ENCODE results near the gene CSF1. TPM values are rescaled to one million over a fixed set of nuclear protein-coding genes. Genes with fewer than 3 reads are reported as not detected.
A peak's percentile ranks its signal among the peaks of the same experiment; 100 is the strongest.

CSF1 gene
- total and polyA plus RNA-seq, 2 of the 13 experiments (the other 11 are each of a cell fraction or from before 2014, with no cell fraction given) = 4.6 to 13.3 TPM

- no peak for TF ChIP-seq ZNF777 (CRISPR knock-in tag; IDR thresholded peaks at IDR 0.05)
- no peak for TF ChIP-seq ZNF580 (CRISPR knock-in tag; IDR thresholded peaks at IDR 0.05; ENCODE audit: borderline replicate concordance, low read depth)
- TF ChIP-seq ELF3 (CRISPR knock-in tag; IDR thresholded peaks at IDR 0.05) = 0 out of 2 replicates have a peak, but pooled peaks have one; percentile 12
- TF ChIP-seq ZNF337 (CRISPR knock-in tag; IDR thresholded peaks at IDR 0.05; ENCODE audit: borderline replicate concordance, low read depth) = 0 out of 2 replicates have a peak, but pooled peaks have one; percentile 16
- TF ChIP-seq, protein P1, sequence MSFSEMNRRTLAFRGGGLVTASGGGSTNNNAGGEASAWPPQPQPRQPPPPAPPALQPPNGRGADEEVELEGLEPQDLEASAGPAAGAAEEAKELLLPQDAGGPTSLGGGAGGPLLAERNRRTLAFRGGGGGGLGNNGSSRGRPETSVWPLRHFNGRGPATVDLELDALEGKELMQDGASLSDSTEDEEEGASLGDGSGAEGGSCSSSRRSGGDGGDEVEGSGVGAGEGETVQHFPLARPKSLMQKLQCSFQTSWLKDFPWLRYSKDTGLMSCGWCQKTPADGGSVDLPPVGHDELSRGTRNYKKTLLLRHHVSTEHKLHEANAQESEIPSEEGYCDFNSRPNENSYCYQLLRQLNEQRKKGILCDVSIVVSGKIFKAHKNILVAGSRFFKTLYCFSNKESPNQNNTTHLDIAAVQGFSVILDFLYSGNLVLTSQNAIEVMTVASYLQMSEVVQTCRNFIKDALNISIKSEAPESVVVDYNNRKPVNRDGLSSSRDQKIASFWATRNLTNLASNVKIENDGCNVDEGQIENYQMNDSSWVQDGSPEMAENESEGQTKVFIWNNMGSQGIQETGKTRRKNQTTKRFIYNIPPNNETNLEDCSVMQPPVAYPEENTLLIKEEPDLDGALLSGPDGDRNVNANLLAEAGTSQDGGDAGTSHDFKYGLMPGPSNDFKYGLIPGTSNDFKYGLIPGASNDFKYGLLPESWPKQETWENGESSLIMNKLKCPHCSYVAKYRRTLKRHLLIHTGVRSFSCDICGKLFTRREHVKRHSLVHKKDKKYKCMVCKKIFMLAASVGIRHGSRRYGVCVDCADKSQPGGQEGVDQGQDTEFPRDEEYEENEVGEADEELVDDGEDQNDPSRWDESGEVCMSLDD (CRISPR knock-in tag; IDR thresholded peaks at IDR 0.05; ENCODE audit: borderline replicate concordance) = no peak
- no peak for TF ChIP-seq NR2F6 (IDR thresholded peaks at IDR 0.05)
- 0 out of 2 replicates have a peak, but pooled peaks have one; percentile 44 for TF ChIP-seq NR2F6 (CRISPR knock-in tag; IDR thresholded peaks at IDR 0.05)
- TF ChIP-seq, protein P2, sequence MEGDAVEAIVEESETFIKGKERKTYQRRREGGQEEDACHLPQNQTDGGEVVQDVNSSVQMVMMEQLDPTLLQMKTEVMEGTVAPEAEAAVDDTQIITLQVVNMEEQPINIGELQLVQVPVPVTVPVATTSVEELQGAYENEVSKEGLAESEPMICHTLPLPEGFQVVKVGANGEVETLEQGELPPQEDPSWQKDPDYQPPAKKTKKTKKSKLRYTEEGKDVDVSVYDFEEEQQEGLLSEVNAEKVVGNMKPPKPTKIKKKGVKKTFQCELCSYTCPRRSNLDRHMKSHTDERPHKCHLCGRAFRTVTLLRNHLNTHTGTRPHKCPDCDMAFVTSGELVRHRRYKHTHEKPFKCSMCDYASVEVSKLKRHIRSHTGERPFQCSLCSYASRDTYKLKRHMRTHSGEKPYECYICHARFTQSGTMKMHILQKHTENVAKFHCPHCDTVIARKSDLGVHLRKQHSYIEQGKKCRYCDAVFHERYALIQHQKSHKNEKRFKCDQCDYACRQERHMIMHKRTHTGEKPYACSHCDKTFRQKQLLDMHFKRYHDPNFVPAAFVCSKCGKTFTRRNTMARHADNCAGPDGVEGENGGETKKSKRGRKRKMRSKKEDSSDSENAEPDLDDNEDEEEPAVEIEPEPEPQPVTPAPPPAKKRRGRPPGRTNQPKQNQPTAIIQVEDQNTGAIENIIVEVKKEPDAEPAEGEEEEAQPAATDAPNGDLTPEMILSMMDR (CRISPR knock-in tag; IDR thresholded peaks at IDR 0.05) = peak; percentile 51
- peak; percentile 53 for TF ChIP-seq SALL1 (CRISPR knock-in tag; IDR thresholded peaks at IDR 0.05)
- TF ChIP-seq, protein P3, sequence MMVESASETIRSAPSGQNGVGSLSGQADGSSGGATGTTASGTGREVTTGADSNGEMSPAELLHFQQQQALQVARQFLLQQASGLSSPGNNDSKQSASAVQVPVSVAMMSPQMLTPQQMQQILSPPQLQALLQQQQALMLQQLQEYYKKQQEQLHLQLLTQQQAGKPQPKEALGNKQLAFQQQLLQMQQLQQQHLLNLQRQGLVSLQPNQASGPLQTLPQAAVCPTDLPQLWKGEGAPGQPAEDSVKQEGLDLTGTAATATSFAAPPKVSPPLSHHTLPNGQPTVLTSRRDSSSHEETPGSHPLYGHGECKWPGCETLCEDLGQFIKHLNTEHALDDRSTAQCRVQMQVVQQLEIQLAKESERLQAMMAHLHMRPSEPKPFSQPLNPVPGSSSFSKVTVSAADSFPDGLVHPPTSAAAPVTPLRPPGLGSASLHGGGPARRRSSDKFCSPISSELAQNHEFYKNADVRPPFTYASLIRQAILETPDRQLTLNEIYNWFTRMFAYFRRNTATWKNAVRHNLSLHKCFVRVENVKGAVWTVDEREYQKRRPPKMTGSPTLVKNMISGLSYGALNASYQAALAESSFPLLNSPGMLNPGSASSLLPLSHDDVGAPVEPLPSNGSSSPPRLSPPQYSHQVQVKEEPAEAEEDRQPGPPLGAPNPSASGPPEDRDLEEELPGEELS (CRISPR knock-in tag; IDR thresholded peaks at IDR 0.05) = 0 out of 2 replicates have a peak, but pooled peaks have one; percentile 6
- TF ChIP-seq SMAD1 (CRISPR knock-in tag; IDR thresholded peaks at IDR 0.05; ENCODE audit: borderline replicate concordance, low read depth) = 0 out of 2 replicates have a peak, but pooled peaks have one; percentile 36
- peak; percentile 36; the same call in 1 of the 2 replicates for TF ChIP-seq GATAD2A (CRISPR knock-in tag; IDR thresholded peaks at IDR 0.05)
- 0 out of 2 replicates have a peak, but pooled peaks have one; percentile 19 for TF ChIP-seq ZBTB7B (CRISPR knock-in tag; IDR thresholded peaks at IDR 0.05)
- TF ChIP-seq ZFX (CRISPR knock-in tag; IDR thresholded peaks at IDR 0.05; ENCODE audit: low read depth) = peak; percentile 27; the same call in 1 of the 2 replicates
- 0 out of 2 replicates have a peak, but pooled peaks have one; percentile 24 for TF ChIP-seq MYC (CRISPR knock-in tag; IDR thresholded peaks at IDR 0.05; ENCODE audit: borderline replicate concordance)
- no peak for TF ChIP-seq ZBTB42 (CRISPR knock-in tag; IDR thresholded peaks at IDR 0.05)
- TF ChIP-seq, protein P4, sequence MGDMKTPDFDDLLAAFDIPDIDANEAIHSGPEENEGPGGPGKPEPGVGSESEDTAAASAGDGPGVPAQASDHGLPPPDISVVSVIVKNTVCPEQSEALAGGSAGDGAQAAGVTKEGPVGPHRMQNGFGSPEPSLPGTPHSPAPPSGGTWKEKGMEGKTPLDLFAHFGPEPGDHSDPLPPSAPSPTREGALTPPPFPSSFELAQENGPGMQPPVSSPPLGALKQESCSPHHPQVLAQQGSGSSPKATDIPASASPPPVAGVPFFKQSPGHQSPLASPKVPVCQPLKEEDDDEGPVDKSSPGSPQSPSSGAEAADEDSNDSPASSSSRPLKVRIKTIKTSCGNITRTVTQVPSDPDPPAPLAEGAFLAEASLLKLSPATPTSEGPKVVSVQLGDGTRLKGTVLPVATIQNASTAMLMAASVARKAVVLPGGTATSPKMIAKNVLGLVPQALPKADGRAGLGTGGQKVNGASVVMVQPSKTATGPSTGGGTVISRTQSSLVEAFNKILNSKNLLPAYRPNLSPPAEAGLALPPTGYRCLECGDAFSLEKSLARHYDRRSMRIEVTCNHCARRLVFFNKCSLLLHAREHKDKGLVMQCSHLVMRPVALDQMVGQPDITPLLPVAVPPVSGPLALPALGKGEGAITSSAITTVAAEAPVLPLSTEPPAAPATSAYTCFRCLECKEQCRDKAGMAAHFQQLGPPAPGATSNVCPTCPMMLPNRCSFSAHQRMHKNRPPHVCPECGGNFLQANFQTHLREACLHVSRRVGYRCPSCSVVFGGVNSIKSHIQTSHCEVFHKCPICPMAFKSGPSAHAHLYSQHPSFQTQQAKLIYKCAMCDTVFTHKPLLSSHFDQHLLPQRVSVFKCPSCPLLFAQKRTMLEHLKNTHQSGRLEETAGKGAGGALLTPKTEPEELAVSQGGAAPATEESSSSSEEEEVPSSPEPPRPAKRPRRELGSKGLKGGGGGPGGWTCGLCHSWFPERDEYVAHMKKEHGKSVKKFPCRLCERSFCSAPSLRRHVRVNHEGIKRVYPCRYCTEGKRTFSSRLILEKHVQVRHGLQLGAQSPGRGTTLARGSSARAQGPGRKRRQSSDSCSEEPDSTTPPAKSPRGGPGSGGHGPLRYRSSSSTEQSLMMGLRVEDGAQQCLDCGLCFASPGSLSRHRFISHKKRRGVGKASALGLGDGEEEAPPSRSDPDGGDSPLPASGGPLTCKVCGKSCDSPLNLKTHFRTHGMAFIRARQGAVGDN (CRISPR knock-in tag; IDR thresholded peaks at IDR 0.05) = peak; percentile 78
These were observed 23.4 kb downstream of the CSF1 start (continued) for GRCh38 chr1:109933856-109934711.

Data from HepG2 (cell line).